22Rv1 (cell line): Measurements from ENCODE around the gene CCT6B.

Experiments
- CTCF ChIP-seq: fragments of 450-650 bp; IDR thresholded peaks from 2 replicates; pipeline ENCODE4 v1.5.1; 2017; ENCODE audit warnings: mild to moderate bottlenecking
- ZFX ChIP-seq: fragments of 450-650 bp; IDR thresholded peaks from 2 replicates; pipeline ENCODE4 v1.6.1; 2017; ENCODE audit warnings: antibody characterized with exemption, borderline replicate concordance

- TF ChIP-seq CTCF, result no peak
- TF ChIP-seq ZFX, result no peak
Observed at GRCh38 chr17:34987232-34987631, 26.0 kb upstream of the CCT6B start.
